Panc1 (cell line): ENCODE data around the gene UGT8.

Source experiments
- POLR2AphosphoS5 ChIP-seq: IDR thresholded peaks from 2 replicates; pipeline ENCODE4 v1.6.1; 2012; ENCODE audit warnings: mild to moderate bottlenecking, low read depth, low read length, moderate library complexity
- TF ChIP-seq, protein P1 (sequence below), 2 experiments: IDR thresholded peaks; 2 replicates each; pipeline ENCODE4 v1.6.1; 2011 to 2012; ENCODE audit warnings: low read depth in 2 of 2, control low read depth in 1 of 2, low read length in 1 of 2, mild to moderate bottlenecking in 1 of 2, moderate library complexity in 1 of 2; ENCODE audit not compliant: insufficient read depth in 1 of 2

DNA sequence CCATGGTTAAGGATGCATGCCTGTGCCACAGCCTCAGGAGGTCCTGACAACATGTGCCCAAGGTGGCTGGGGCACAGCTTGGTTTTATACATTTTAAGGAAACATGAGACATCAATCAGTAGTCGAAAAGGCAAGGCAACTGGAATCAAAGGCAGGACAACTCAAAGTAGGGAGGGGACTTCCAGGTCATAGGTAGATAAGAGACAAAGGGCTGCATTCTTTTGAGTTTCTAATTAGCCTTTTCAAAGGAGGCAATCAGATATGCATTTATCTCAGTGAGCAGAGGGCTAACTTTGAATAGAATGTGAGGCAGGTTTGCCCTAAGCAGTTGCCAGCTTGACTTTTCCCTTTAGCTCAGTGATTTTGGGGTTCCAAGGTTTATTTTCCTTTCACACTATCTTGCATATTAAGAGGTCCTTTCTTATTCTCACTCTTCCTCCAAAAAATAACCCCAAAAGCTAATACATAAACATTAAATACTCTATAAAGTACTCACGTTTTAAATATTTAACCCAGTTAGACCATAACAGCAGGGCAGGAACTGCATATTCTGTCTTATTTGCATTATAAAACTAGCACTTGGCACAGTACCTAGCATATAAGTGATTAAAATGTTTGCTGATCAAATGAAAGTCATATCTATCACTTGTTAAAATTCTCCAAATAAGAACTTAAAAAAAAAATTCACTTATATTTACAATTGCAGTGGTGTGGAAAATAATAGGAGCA is 36.3 kb upstream of the UGT8 start:
- TF ChIP-seq, protein P1, sequence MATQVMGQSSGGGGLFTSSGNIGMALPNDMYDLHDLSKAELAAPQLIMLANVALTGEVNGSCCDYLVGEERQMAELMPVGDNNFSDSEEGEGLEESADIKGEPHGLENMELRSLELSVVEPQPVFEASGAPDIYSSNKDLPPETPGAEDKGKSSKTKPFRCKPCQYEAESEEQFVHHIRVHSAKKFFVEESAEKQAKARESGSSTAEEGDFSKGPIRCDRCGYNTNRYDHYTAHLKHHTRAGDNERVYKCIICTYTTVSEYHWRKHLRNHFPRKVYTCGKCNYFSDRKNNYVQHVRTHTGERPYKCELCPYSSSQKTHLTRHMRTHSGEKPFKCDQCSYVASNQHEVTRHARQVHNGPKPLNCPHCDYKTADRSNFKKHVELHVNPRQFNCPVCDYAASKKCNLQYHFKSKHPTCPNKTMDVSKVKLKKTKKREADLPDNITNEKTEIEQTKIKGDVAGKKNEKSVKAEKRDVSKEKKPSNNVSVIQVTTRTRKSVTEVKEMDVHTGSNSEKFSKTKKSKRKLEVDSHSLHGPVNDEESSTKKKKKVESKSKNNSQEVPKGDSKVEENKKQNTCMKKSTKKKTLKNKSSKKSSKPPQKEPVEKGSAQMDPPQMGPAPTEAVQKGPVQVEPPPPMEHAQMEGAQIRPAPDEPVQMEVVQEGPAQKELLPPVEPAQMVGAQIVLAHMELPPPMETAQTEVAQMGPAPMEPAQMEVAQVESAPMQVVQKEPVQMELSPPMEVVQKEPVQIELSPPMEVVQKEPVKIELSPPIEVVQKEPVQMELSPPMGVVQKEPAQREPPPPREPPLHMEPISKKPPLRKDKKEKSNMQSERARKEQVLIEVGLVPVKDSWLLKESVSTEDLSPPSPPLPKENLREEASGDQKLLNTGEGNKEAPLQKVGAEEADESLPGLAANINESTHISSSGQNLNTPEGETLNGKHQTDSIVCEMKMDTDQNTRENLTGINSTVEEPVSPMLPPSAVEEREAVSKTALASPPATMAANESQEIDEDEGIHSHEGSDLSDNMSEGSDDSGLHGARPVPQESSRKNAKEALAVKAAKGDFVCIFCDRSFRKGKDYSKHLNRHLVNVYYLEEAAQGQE (IDR thresholded peaks at IDR 0.05; ENCODE audit: insufficient read depth in 1 of 2, low read depth in 2 of 2, low read length in 1 of 2) = no peak
- TF ChIP-seq POLR2AphosphoS5 = no peak
